WTC11 (cell line): ENCODE results near the gene TMEM200A. TPM values are rescaled to one million over a fixed set of nuclear protein-coding genes. Genes with fewer than 3 reads are reported as not detected.

Experiments used
- ATAC-seq: fragments of 200-7000 bp; cut with Tn5 transposase; 2 replicates; pipeline ENCODE4 v1.10.0; 2021; ENCODE audit warnings: mild to moderate bottlenecking, moderate library complexity
- CTCF ChIA-PET: fragments of 300-600 bp; sonication (Branson Sonifier 250); formaldehyde crosslinking; loops from one replicate; lab custom pipeline; 2021; ENCODE audit warnings: antibody characterized with exemption; lab: Charles Lee
- POLR2A ChIA-PET: fragments of 350-600 bp; sonication (Branson Sonifier 250); formaldehyde crosslinking; loops from one replicate; lab custom pipeline; 2021; ENCODE audit warnings: antibody characterized with exemption; lab: Charles Lee
- DNase-seq: peaks from one replicate; pipeline ENCODE4 v3.0.0; 2021; ENCODE audit warnings: low spot score
- H3K27ac Mint-ChIP-seq: 2 replicates; pipeline ENCODE4 v1.8.0; 2021; ENCODE audit warnings: mixed read lengths
- H3K27me3 Mint-ChIP-seq: 2 replicates; pipeline ENCODE4 v1.8.0; 2021; ENCODE audit warnings: low read depth, mild to moderate bottlenecking, moderate library complexity, mixed read lengths
- H3K36me3 Mint-ChIP-seq: 2 replicates; pipeline ENCODE4 v1.8.0; 2021; ENCODE audit warnings: mixed read lengths
- H3K4me1 Mint-ChIP-seq: 2 replicates; pipeline ENCODE4 v1.8.0; 2022; ENCODE audit warnings: mixed read lengths
- H3K4me3 Mint-ChIP-seq: 2 replicates; pipeline ENCODE4 v1.8.0; 2021; ENCODE audit warnings: mild to moderate bottlenecking, moderate library complexity, mixed read lengths
- H3K9me3 Mint-ChIP-seq: 2 replicates; pipeline ENCODE4 v1.8.0; 2021; ENCODE audit warnings: mixed read lengths
- AFF4 ChIP-seq: sonication (generic); formaldehyde crosslinking; IDR thresholded peaks from 2 replicates; pipeline ENCODE4 v1.8.1; 2023; ENCODE audit warnings: mild to moderate bottlenecking, missing genetic modification reagents, borderline replicate concordance
- CBFB ChIP-seq: sonication (generic); formaldehyde crosslinking; IDR thresholded peaks from 2 replicates; pipeline ENCODE4 v1.8.1; 2022; ENCODE audit warnings: mild to moderate bottlenecking, low read depth, missing genetic modification reagents
- CREM ChIP-seq: sonication (generic); formaldehyde crosslinking; IDR thresholded peaks from 2 replicates; pipeline ENCODE4 v1.8.1; 2022; ENCODE audit warnings: mild to moderate bottlenecking, missing genetic modification reagents, moderate library complexity
- GRHL2 ChIP-seq: fragments of 250-450 bp; sonication (Bioruptor Pico); IDR thresholded peaks from 2 replicates; pipeline ENCODE4 v1.8.0; 2022; ENCODE audit warnings: mild to moderate bottlenecking, moderate library complexity; ENCODE audit not compliant: insufficient replicate concordance, severe bottlenecking
- HMGA2 ChIP-seq: fragments of 250-450 bp; sonication (Bioruptor Pico); IDR thresholded peaks from 2 replicates; pipeline ENCODE4 v1.4.0; 2021; ENCODE audit warnings: mild to moderate bottlenecking, moderate library complexity
- IRF1 ChIP-seq: sonication (generic); formaldehyde crosslinking; IDR thresholded peaks from 2 replicates; pipeline ENCODE4 v1.8.0; 2023; ENCODE audit warnings: missing genetic modification reagents
- JAZF1 ChIP-seq: fragments of 250-450 bp; sonication (Bioruptor Pico); IDR thresholded peaks from 2 replicates; pipeline ENCODE4 v1.9.0; 2021; ENCODE audit warnings: moderate library complexity, mild to moderate bottlenecking, inconsistent platforms
- JUN ChIP-seq: sonication (generic); formaldehyde crosslinking; IDR thresholded peaks from 2 replicates; pipeline ENCODE4 v1.8.0; 2023; ENCODE audit warnings: mild to moderate bottlenecking, missing genetic modification reagents
- MXD4 ChIP-seq: fragments of 250-450 bp; sonication (Bioruptor Pico); IDR thresholded peaks from 2 replicates; pipeline ENCODE4 v1.8.0; 2021; ENCODE audit warnings: mild to moderate bottlenecking, moderate library complexity, borderline replicate concordance
- NFATC4 ChIP-seq: fragments of 250-450 bp; sonication (Bioruptor Pico); IDR thresholded peaks from 2 replicates; pipeline ENCODE4 v1.9.0; 2021; ENCODE audit warnings: mild to moderate bottlenecking
- NR2C2 ChIP-seq: sonication (generic); formaldehyde crosslinking; IDR thresholded peaks from 2 replicates; pipeline ENCODE4 v1.8.0; 2022; ENCODE audit warnings: mild to moderate bottlenecking, missing genetic modification reagents
- RORB ChIP-seq: fragments of 250-450 bp; sonication (Bioruptor Pico); IDR thresholded peaks from 2 replicates; pipeline ENCODE4 v1.9.0; 2021; ENCODE audit warnings: mild to moderate bottlenecking
- TEAD4 ChIP-seq: sonication (generic); formaldehyde crosslinking; IDR thresholded peaks from 2 replicates; pipeline ENCODE4 v1.8.0; 2022; ENCODE audit warnings: mild to moderate bottlenecking, missing genetic modification reagents
- ZNF416 ChIP-seq: fragments of 250-450 bp; sonication (Bioruptor Pico); IDR thresholded peaks from 2 replicates; pipeline ENCODE4 v1.9.0; 2021; ENCODE audit warnings: mild to moderate bottlenecking, inconsistent platforms
- ZNF671 ChIP-seq: fragments of 250-450 bp; sonication (Bioruptor Pico); IDR thresholded peaks from 2 replicates; pipeline ENCODE4 v1.8.0; 2021; ENCODE audit warnings: mild to moderate bottlenecking
- total RNA-seq: library from RNA; stranded (reverse); gene quantifications from 3 replicates; pipeline ENCODE4 v1.2.3, GENCODE V29; 2021
- TF ChIP-seq, protein P1 (sequence below): sonication (generic); formaldehyde crosslinking; IDR thresholded peaks from 2 replicates; pipeline ENCODE4 v1.8.1; 2022; ENCODE audit warnings: missing genetic modification reagents, borderline replicate concordance
- TF ChIP-seq, protein P2 (sequence below): sonication (generic); formaldehyde crosslinking; IDR thresholded peaks from 2 replicates; pipeline ENCODE4 v1.8.0; 2023; ENCODE audit warnings: mild to moderate bottlenecking, missing genetic modification reagents
- TF ChIP-seq, protein P3 (sequence below): fragments of 250-450 bp; sonication (Bioruptor Pico); IDR thresholded peaks from 2 replicates; pipeline ENCODE4 v2.1.2; 2022; ENCODE audit warnings: mild to moderate bottlenecking, moderate library complexity

Gene TMEM200A
- total RNA-seq, 1 experiment from 2014 or later, result 11.0 TPM

DNA sequence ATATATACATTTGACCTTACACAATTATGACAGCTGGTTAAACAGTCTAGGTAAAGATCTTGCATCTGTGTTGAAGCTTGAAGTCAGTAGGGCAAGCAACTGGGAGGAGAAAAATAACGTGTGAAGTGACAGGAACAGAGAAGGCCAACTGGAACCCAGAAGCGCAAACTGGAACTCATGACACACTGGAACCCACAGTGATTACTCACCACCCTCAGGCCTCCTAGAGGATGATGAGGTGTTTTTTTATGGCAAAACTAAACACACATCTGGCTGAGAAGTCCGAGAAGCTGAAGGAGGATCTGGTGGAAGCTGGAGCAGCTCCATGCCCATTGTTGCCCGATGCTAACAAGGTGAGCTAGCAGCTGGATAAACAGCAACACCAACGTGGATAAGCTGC is 108.1 kb downstream of the TMEM200A start (continued):
- TF ChIP-seq HMGA2, result no peak
- TF ChIP-seq MXD4 (CRISPR knock-in tag), result no peak
- TF ChIP-seq, protein P1, sequence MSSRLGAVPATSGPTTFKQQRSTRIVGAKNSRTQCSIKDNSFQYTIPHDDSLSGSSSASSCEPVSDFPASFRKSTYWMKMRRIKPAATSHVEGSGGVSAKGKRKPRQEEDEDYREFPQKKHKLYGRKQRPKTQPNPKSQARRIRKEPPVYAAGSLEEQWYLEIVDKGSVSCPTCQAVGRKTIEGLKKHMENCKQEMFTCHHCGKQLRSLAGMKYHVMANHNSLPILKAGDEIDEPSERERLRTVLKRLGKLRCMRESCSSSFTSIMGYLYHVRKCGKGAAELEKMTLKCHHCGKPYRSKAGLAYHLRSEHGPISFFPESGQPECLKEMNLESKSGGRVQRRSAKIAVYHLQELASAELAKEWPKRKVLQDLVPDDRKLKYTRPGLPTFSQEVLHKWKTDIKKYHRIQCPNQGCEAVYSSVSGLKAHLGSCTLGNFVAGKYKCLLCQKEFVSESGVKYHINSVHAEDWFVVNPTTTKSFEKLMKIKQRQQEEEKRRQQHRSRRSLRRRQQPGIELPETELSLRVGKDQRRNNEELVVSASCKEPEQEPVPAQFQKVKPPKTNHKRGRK (CRISPR knock-in tag), result no peak
- TF ChIP-seq, protein P2, sequence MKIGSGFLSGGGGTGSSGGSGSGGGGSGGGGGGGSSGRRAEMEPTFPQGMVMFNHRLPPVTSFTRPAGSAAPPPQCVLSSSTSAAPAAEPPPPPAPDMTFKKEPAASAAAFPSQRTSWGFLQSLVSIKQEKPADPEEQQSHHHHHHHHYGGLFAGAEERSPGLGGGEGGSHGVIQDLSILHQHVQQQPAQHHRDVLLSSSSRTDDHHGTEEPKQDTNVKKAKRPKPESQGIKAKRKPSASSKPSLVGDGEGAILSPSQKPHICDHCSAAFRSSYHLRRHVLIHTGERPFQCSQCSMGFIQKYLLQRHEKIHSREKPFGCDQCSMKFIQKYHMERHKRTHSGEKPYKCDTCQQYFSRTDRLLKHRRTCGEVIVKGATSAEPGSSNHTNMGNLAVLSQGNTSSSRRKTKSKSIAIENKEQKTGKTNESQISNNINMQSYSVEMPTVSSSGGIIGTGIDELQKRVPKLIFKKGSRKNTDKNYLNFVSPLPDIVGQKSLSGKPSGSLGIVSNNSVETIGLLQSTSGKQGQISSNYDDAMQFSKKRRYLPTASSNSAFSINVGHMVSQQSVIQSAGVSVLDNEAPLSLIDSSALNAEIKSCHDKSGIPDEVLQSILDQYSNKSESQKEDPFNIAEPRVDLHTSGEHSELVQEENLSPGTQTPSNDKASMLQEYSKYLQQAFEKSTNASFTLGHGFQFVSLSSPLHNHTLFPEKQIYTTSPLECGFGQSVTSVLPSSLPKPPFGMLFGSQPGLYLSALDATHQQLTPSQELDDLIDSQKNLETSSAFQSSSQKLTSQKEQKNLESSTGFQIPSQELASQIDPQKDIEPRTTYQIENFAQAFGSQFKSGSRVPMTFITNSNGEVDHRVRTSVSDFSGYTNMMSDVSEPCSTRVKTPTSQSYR (CRISPR knock-in tag), result no peak
- no peak for TF ChIP-seq CREM (CRISPR knock-in tag)
- TF ChIP-seq JAZF1 (CRISPR knock-in tag), result no peak
- TF ChIP-seq TEAD4 (CRISPR knock-in tag), result no peak
- no peak for TF ChIP-seq RORB
- TF ChIP-seq AFF4, result no peak
- no peak for TF ChIP-seq ZNF671 (CRISPR knock-in tag)
- TF ChIP-seq GRHL2, result no peak
- TF ChIP-seq ZNF416 (CRISPR knock-in tag), result no peak
- TF ChIP-seq, all 79 proteins: peak for 0

GRCh38 chr6:130482645-130483390 is 117.0 kb downstream of the TMEM200A start:
- DNase-seq (no peak), ATAC-seq (no peak)
- no peak overlapping the region for H3K27ac Mint-ChIP-seq
- no peak overlapping the region for H3K4me3 Mint-ChIP-seq
- no peaks in the 10 kb centered on the region for H3K27me3 Mint-ChIP-seq
- TF ChIP-seq GRHL2, result no peak
- no peak for TF ChIP-seq CBFB (CRISPR knock-in tag)
- TF ChIP-seq HMGA2, result no peak
- TF ChIP-seq JUN (CRISPR knock-in tag), result no peak
- no peak for TF ChIP-seq IRF1 (CRISPR knock-in tag)
- TF ChIP-seq NR2C2 (CRISPR knock-in tag), result no peak
- TF ChIP-seq NFATC4 (CRISPR knock-in tag), result no peak
- TF ChIP-seq, protein P3, sequence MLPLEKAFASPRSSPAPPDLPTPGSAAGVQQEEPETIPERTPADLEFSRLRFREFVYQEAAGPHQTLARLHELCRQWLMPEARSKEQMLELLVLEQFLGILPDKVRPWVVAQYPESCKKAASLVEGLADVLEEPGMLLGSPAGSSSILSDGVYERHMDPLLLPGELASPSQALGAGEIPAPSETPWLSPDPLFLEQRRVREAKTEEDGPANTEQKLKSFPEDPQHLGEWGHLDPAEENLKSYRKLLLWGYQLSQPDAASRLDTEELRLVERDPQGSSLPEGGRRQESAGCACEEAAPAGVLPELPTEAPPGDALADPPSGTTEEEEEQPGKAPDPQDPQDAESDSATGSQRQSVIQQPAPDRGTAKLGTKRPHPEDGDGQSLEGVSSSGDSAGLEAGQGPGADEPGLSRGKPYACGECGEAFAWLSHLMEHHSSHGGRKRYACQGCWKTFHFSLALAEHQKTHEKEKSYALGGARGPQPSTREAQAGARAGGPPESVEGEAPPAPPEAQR (CRISPR knock-in tag), result no peak
- TF ChIP-seq AFF4, result no peak
- peaks cover 13% of the 10 kb centered on the region for H3K9me3 Mint-ChIP-seq
- POLR2A ChIA-PET, result no interaction called here
- no peaks in the 10 kb centered on the region for H3K4me1 Mint-ChIP-seq
- H3K36me3 Mint-ChIP-seq, result peaks cover 5% of the 10 kb centered on the region
- CTCF ChIA-PET, result no interaction called here
